GM12801 (cell line): ENCODE measurements around the gene LIMCH1.

Source experiments
- CTCF ChIP-seq: IDR thresholded peaks from one replicate; pipeline ENCODE4 v1.5.1; 2011; ENCODE audit warnings: control low read depth; ENCODE audit not compliant: insufficient read length; ENCODE audit errors: extremely low read depth

The LIMCH1 gene

DNA sequence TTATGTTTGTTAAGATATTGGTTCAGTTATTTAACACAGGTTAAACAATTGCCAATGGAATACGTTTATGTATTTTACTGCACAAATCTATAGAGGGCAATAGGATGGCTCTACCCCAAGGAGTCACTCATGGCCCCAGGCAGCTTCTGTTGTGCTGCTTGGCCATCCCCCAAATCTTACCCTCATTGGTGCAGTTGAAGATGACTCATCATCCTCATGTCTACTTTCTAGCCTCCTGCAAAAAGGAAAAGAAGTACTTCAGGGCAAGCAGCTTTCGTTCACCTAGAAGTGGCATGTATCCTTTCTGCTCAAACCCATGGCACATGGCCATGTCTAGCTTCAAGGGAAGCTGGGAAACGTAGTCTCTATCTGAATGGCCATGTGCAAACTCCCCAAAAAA is 196.4 kb downstream of the LIMCH1 start:
- no peak for TF ChIP-seq CTCF

- no peak for TF ChIP-seq CTCF
Observed at GRCh38 chr4:41741354-41741753, 203.4 kb downstream of the LIMCH1 start.

- TF ChIP-seq CTCF, result no peak
Observed at GRCh38 chr4:41744572-41745291, 206.8 kb downstream of the LIMCH1 start.

GRCh38 chr4:41745292-41746024 is 207.5 kb downstream of the LIMCH1 start:
- TF ChIP-seq CTCF, result no peak

- no peak for TF ChIP-seq CTCF
Observed at GRCh38 chr4:41746025-41746439, 208.1 kb downstream of the LIMCH1 start.

DNA sequence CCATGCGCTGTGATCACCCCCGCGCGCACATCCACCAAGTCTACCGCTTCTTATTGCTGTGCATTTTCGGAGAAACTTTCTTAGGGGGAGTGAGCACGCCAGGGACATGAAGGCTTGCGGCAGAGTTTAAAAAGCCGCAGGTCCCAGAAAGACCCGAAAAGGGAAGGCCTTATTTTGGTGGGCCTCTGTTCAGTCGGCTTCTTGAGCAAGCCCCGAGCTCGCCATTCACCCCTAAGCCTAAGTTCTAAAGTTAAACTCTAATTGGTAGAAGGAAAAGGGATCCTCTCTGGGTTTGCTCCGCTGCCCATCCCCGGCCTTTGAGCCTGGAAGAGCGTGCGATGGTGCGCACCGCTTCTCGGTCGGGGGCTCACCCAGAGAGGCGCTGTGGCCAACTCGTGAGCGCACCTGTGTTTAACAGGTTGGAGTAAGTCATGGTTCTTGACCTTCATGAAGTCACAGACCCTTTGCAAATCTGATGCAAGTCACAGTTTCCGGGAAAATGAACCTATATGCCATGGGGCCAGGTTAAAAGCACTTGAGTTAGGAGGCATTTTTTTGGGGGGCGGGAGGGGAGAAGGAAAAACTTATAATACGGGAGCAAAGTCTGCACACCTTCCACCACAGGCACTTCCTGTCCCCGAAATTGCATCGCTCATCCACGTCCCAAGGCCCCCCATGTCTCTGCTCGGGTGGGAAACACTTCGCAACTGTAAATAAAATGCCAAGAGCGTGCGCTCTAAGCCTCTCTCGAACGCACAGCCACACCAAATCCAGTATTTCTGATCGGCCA is 208.7 kb downstream of the LIMCH1 start:
- TF ChIP-seq CTCF, result no peak
